ENCODE results near the gene SPACA7.
"Not testable (repeated sequence)": the region's sequence is repeated elsewhere in the genome, so short reads cannot be mapped to it uniquely, and the experiment has no call there.

The SPACA7 gene

GRCh38 chr13:112351825-112352224 lies 24.3 kb upstream of the SPACA7 start:
- no peak for DNase-seq

- DNase-seq = no peak
These were observed 22.3 kb upstream of the SPACA7 start for GRCh38 chr13:112353856-112354255.

- no peak for DNase-seq
These were observed 21.6 kb upstream of the SPACA7 start for GRCh38 chr13:112354330-112355273.

- DNase-seq = no peak
These were observed 20.8 kb upstream of the SPACA7 start for GRCh38 chr13:112355274-112355838.

GRCh38 chr13:112356190-112356589 lies 20.0 kb upstream of the SPACA7 start:
- DNase-seq = no peak

GRCh38 chr13:112358156-112358555 lies 18.0 kb upstream of the SPACA7 start:
- no peak for DNase-seq

- no peak for DNase-seq
These were observed 14.1 kb upstream of the SPACA7 start for GRCh38 chr13:112362021-112362420.

GRCh38 chr13:112363867-112364528 lies 12.2 kb upstream of the SPACA7 start:
- DNase-seq = no peak

GRCh38 chr13:112366907-112367646 lies 9.1 kb upstream of the SPACA7 start:
- no peak for DNase-seq

GRCh38 chr13:112368883-112369282 lies 7.3 kb upstream of the SPACA7 start:
- DNase-seq = no peak

GRCh38 chr13:112370311-112370710 lies 5.8 kb upstream of the SPACA7 start:
- no peak for DNase-seq

GRCh38 chr13:112374271-112374670 lies 1.9 kb upstream of the SPACA7 start:
- DNase-seq = no peak

- DNase-seq = no peak
These were observed 15.6 kb downstream of the SPACA7 start for GRCh38 chr13:112391746-112392145.

GRCh38 chr13:112392719-112393118 lies 16.6 kb downstream of the SPACA7 start:
- no peak for DNase-seq

- not testable (repeated sequence) for DNase-seq
These were observed 18.9 kb downstream of the SPACA7 start for GRCh38 chr13:112395022-112395421.

GRCh38 chr13:112395941-112396340 lies 19.8 kb downstream of the SPACA7 start:
- not testable (repeated sequence) for DNase-seq

- DNase-seq = no peak
These were observed 21.0 kb downstream of the SPACA7 start for GRCh38 chr13:112397108-112397507.

- DNase-seq = not testable (repeated sequence)
These were observed 22.2 kb downstream of the SPACA7 start for GRCh38 chr13:112398347-112398746.

GRCh38 chr13:112409828-112410227 lies 33.7 kb downstream of the SPACA7 start:
- DNase-seq = not testable (repeated sequence)

- no peak for DNase-seq
These were observed 40.5 kb downstream of the SPACA7 start for GRCh38 chr13:112416647-112417046.

- DNase-seq = no peak
These were observed 40.9 kb downstream of the SPACA7 start for GRCh38 chr13:112417079-112417478.

GRCh38 chr13:112424098-112424497 lies 47.9 kb downstream of the SPACA7 start:
- DNase-seq = no peak

- DNase-seq = no peak
These were observed 52.5 kb downstream of the SPACA7 start for GRCh38 chr13:112428704-112429103.
